ENCODE results near the gene ZNRF3.

The ZNRF3 gene

GRCh38 chr22:28922540-28923244 lies 39.3 kb downstream of the ZNRF3 start:
- no peak overlapping the region for H3K27ac ChIP-seq (ENCODE audit: low read length)
- H3K36me3 ChIP-seq (replicated peaks; ENCODE audit: low read depth, low read length): no peaks in the 10 kb centered on the region
- no peaks in the 10 kb centered on the region for H3K27me3 ChIP-seq (ENCODE audit: low read depth, low read length)
- no peaks in the 10 kb centered on the region for H3K9me3 ChIP-seq (ENCODE audit: insufficient read depth, low read length)
- no peak overlapping the region for H3K9ac ChIP-seq (ENCODE audit: low read length)
- H3K79me2 ChIP-seq (ENCODE audit: low read length): peaks cover 79% of the 10 kb centered on the region
- peaks cover 22% of the 10 kb centered on the region for H3K4me1 ChIP-seq (ENCODE audit: low read length)
- no peak overlapping the region for H3K4me3 ChIP-seq (ENCODE audit: low read length)
- no peak overlapping the region for H3K4me2 ChIP-seq (ENCODE audit: low read length)
- TF ChIP-seq CTCF (IDR thresholded peaks at IDR 0.05; ENCODE audit: low read depth, low read length): no peak
- no peak for TF ChIP-seq EZH2phosphoT487 (IDR thresholded peaks at IDR 0.05; ENCODE audit: low read depth)
- H4K20me1 ChIP-seq (ENCODE audit: insufficient read depth, low read length): peaks cover 48% of the 10 kb centered on the region
- no peak overlapping the region for H2AFZ ChIP-seq (ENCODE audit: low read depth, low read length)

- no peak overlapping the region for H3K4me3 ChIP-seq (ENCODE audit: low read length)
- no peaks in the 10 kb centered on the region for H3K27me3 ChIP-seq (ENCODE audit: low read depth, low read length)
- H3K36me3 ChIP-seq (replicated peaks; ENCODE audit: low read depth, low read length): no peaks in the 10 kb centered on the region
- no peak overlapping the region for H3K27ac ChIP-seq (ENCODE audit: low read length)
- no peak overlapping the region for H2AFZ ChIP-seq (ENCODE audit: low read depth, low read length)
- H4K20me1 ChIP-seq (ENCODE audit: insufficient read depth, low read length): peaks cover 43% of the 10 kb centered on the region
- no peak overlapping the region for H3K9ac ChIP-seq (ENCODE audit: low read length)
- TF ChIP-seq EZH2phosphoT487 (IDR thresholded peaks at IDR 0.05; ENCODE audit: low read depth) (no peak), CTCF (IDR thresholded peaks at IDR 0.05; ENCODE audit: low read depth, low read length) (no peak)
- H3K4me2 ChIP-seq (ENCODE audit: low read length): no peak overlapping the region
- H3K79me2 ChIP-seq (ENCODE audit: low read length): peaks cover 72% of the 10 kb centered on the region
- H3K4me1 ChIP-seq (ENCODE audit: low read length): peaks cover 22% of the 10 kb centered on the region
- H3K9me3 ChIP-seq (ENCODE audit: insufficient read depth, low read length): no peaks in the 10 kb centered on the region
Observed at GRCh38 chr22:28923826-28924732, 40.7 kb downstream of the ZNRF3 start.

GRCh38 chr22:28925916-28926315 lies 42.5 kb downstream of the ZNRF3 start:
- no peaks in the 10 kb centered on the region for H3K9me3 ChIP-seq (ENCODE audit: insufficient read depth, low read length)
- H4K20me1 ChIP-seq (ENCODE audit: insufficient read depth, low read length): peaks cover 44% of the 10 kb centered on the region
- no peak overlapping the region for H3K27ac ChIP-seq (ENCODE audit: low read length)
- no peak overlapping the region for H3K9ac ChIP-seq (ENCODE audit: low read length)
- no peak overlapping the region for H2AFZ ChIP-seq (ENCODE audit: low read depth, low read length)
- H3K79me2 ChIP-seq (ENCODE audit: low read length): peaks cover 72% of the 10 kb centered on the region
- H3K4me2 ChIP-seq (ENCODE audit: low read length): no peak overlapping the region
- no peaks in the 10 kb centered on the region for H3K36me3 ChIP-seq (replicated peaks; ENCODE audit: low read depth, low read length)
- H3K27me3 ChIP-seq (ENCODE audit: low read depth, low read length): no peaks in the 10 kb centered on the region
- H3K4me3 ChIP-seq (ENCODE audit: low read length): no peak overlapping the region
- TF ChIP-seq EZH2phosphoT487 (IDR thresholded peaks at IDR 0.05; ENCODE audit: low read depth) (no peak), CTCF (IDR thresholded peaks at IDR 0.05; ENCODE audit: low read depth, low read length) (no peak)
- peaks cover 16% of the 10 kb centered on the region for H3K4me1 ChIP-seq (ENCODE audit: low read length)

GRCh38 chr22:28927630-28928029 lies 44.3 kb downstream of the ZNRF3 start:
- Histone ChIP-seq H3K9me3 (ENCODE audit: insufficient read depth, low read length) (no peaks in the 10 kb centered on the region), H2AFZ (ENCODE audit: low read depth, low read length) (no peak overlapping the region), H3K4me3 (ENCODE audit: low read length) (no peak overlapping the region), H4K20me1 (ENCODE audit: insufficient read depth, low read length) (peaks cover 53% of the 10 kb centered on the region), H3K9ac (ENCODE audit: low read length) (no peak overlapping the region), H3K27me3 (ENCODE audit: low read depth, low read length) (no peaks in the 10 kb centered on the region), H3K4me1 (ENCODE audit: low read length) (peaks cover 22% of the 10 kb centered on the region), H3K4me2 (ENCODE audit: low read length) (no peak overlapping the region), H3K27ac (ENCODE audit: low read length) (no peak overlapping the region), H3K36me3 (replicated peaks; ENCODE audit: low read depth, low read length) (no peaks in the 10 kb centered on the region), H3K79me2 (ENCODE audit: low read length) (peaks cover 75% of the 10 kb centered on the region)
- TF ChIP-seq CTCF (IDR thresholded peaks at IDR 0.05; ENCODE audit: low read depth, low read length) (no peak), EZH2phosphoT487 (IDR thresholded peaks at IDR 0.05; ENCODE audit: low read depth) (no peak)
